Hepatocyte (in vitro differentiated cells): ENCODE data around the gene P3H3. TPM values are rescaled to one million over a fixed set of nuclear protein-coding genes. Genes with fewer than 3 reads are reported as not detected.

ENCODE experiments used
- DNase-seq: peaks from one replicate; pipeline ENCODE4 v3.0.0-alpha.2; 2016; ENCODE audit warnings: low spot score
- H2AFZ ChIP-seq: fragments of 200-600 bp; sonication (generic); 2 replicates; pipeline ENCODE4 v1.6.0; 2016; ENCODE audit warnings: antibody characterized with exemption, mild to moderate bottlenecking
- H3K27ac ChIP-seq: fragments of 200-600 bp; sonication (generic); 2 replicates; pipeline ENCODE4 v1.5.1; 2016; ENCODE audit warnings: mild to moderate bottlenecking
- H3K27me3 ChIP-seq: fragments of 200-600 bp; sonication (generic); 2 replicates; pipeline ENCODE4 v1.6.1; 2016
- H3K36me3 ChIP-seq: fragments of 200-600 bp; sonication (generic); replicated peaks from 2 replicates; pipeline ENCODE4 v1.5.1; 2016; ENCODE audit warnings: low read depth; ENCODE audit not compliant: insufficient read depth
- H3K4me1 ChIP-seq: fragments of 200-600 bp; sonication (generic); 2 replicates; pipeline ENCODE4 v1.5.1; 2016; ENCODE audit warnings: mild to moderate bottlenecking, moderate library complexity; ENCODE audit not compliant: insufficient read depth
- H3K4me2 ChIP-seq: fragments of 200-600 bp; sonication (generic); 2 replicates; pipeline ENCODE4 v1.6.0; 2016
- H3K4me3 ChIP-seq: fragments of 200-600 bp; sonication (generic); 2 replicates; pipeline ENCODE4 v1.5.1; 2016; ENCODE audit warnings: mild to moderate bottlenecking
- H3K79me2 ChIP-seq: fragments of 200-600 bp; sonication (generic); 2 replicates; pipeline ENCODE4 v1.6.0; 2017; ENCODE audit warnings: mild to moderate bottlenecking
- H3K9me2 ChIP-seq: fragments of 200-600 bp; sonication (generic); replicated peaks from 2 replicates; pipeline ENCODE4 v1.6.0; 2017; ENCODE audit warnings: mild to moderate bottlenecking; ENCODE audit not compliant: insufficient read depth
- H3K9me3 ChIP-seq: fragments of 200-600 bp; sonication (generic); 2 replicates; pipeline ENCODE4 v1.5.1; 2016; ENCODE audit warnings: low read depth, mild to moderate bottlenecking
- H4K20me1 ChIP-seq: fragments of 200-600 bp; sonication (generic); 2 replicates; pipeline ENCODE4 v1.6.0; 2016; ENCODE audit warnings: mild to moderate bottlenecking; ENCODE audit not compliant: insufficient read depth, poor library complexity, severe bottlenecking
- CTCF ChIP-seq: fragments of 200-600 bp; sonication (generic); IDR thresholded peaks from 2 replicates; pipeline ENCODE4 v1.5.1; 2016; ENCODE audit warnings: antibody characterized with exemption, mild to moderate bottlenecking; ENCODE audit not compliant: poor library complexity
- EZH2 ChIP-seq: fragments of 200-600 bp; sonication (generic); IDR thresholded peaks from 2 replicates; pipeline ENCODE4 v1.6.1; 2016; ENCODE audit warnings: antibody characterized with exemption, mild to moderate bottlenecking, borderline replicate concordance
- EZH2phosphoT487 ChIP-seq: fragments of 200-600 bp; sonication (generic); IDR thresholded peaks from one replicate; pipeline ENCODE4 v1.6.1; 2018; ENCODE audit warnings: antibody characterized with exemption, mild to moderate bottlenecking, low read depth, moderate library complexity; ENCODE audit not compliant: unreplicated experiment, severe bottlenecking
- WGBS: methylation state at CpG from one replicate; pipeline ENCODE4 v1.1.6; 2016; ENCODE audit warnings: low lambda C conversion rate; ENCODE audit errors: missing lambda C conversion rate; 5-methylcytosine and 5-hydroxymethylcytosine counted together
- polyA plus RNA-seq: library from polyadenylated mRNA; unstranded; fragments of >200 nt; fragmentation: Nextera tagmentation; extraction: Ambion mirVana; gene quantifications from 2 replicates; pipeline ENCODE4 v1.2.1, GENCODE V29; 2016
- total RNA-seq: library from RNA; depleted of rRNA; stranded (reverse); fragments of >200 nt; gene quantifications from 2 replicates; pipeline ENCODE4 v1.2.3, GENCODE V29; 2014

P3H3 gene
- total and polyA plus RNA-seq, 2 experiments from 2014 or later = 38.1 to 38.6 TPM

DNA sequence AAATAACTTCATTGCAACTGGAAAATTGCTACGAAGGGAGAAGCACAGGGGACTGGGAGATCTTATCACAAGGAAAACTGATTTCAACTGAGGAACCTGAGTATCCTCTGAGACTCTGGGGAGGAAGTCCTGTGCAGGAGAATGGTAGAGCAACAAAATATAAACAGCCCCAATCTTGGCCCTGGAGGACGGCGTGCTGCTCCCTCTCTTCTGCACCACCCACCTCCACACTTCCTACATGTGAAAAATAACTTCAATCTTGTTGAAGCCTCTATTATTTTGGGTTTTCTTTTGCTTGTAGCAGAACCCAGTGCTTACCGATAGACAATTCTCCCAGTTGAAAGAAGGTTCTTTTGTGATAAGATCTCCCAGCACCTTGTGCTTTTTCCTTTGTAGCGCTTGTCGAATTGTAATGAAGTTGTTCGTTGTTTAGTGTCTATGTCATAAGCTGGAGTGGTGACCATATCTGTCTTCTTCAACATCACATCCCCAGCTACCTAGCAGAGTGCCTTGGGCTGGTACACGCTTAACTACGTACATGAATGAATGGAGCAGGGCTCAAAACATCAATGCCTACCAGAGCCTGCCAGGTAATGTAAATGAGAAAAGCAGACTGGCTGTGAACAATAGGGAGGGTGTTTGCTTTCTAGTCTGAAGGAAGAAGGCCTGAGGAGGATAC, 41.7 kb upstream of the P3H3 start:
- H4K20me1 ChIP-seq = no peaks in the 10 kb centered on the region
- 62% methylated on average over 9 of the region's 9 CpGs for WGBS
- TF ChIP-seq EZH2 (no peak), CTCF (no peak), EZH2phosphoT487 (no peak)
- no peaks in the 10 kb centered on the region for H3K4me1 ChIP-seq
- H3K9me3 ChIP-seq = no peaks in the 10 kb centered on the region
- H3K27ac ChIP-seq = no peak overlapping the region
- H3K36me3 ChIP-seq = no peaks in the 10 kb centered on the region
- H3K79me2 ChIP-seq = no peaks in the 10 kb centered on the region
- DNase-seq = no peak
- H3K9me2 ChIP-seq = no peaks in the 10 kb centered on the region
- H3K4me2 ChIP-seq = no peak overlapping the region
- H2AFZ ChIP-seq = no peak overlapping the region
- no peak overlapping the region for H3K4me3 ChIP-seq
- no peaks in the 10 kb centered on the region for H3K27me3 ChIP-seq

GRCh38 chr12:6787309-6787708, 40.9 kb upstream of the P3H3 start:
- Histone ChIP-seq H3K9me2 (no peaks in the 10 kb centered on the region), H3K79me2 (no peaks in the 10 kb centered on the region), H3K27me3 (no peaks in the 10 kb centered on the region), H3K36me3 (no peaks in the 10 kb centered on the region), H4K20me1 (no peaks in the 10 kb centered on the region), H3K4me1 (peaks cover 2% of the 10 kb centered on the region), H3K9me3 (no peaks in the 10 kb centered on the region), H3K4me2 (no peak overlapping the region), H3K4me3 (no peak overlapping the region), H2AFZ (no peak overlapping the region), H3K27ac (no peak overlapping the region)
- WGBS = 95% methylated on average over 5 of the region's 5 CpGs
- no peak for DNase-seq
- TF ChIP-seq EZH2phosphoT487 (no peak), EZH2 (no peak), CTCF (no peak)

GRCh38 chr12:6788972-6789924, 39.0 kb upstream of the P3H3 start, which contains the start of gene CD4:
CD4 (plus strand) TSS chr12:6789528; CDS start chr12:6800139, 10,611 bp downstream.
- Histone ChIP-seq H2AFZ (no peak within 1 kb of the TSS), H3K4me1 (peaks cover 8% of the 10 kb centered on the region), H3K27me3 (no peaks in the 10 kb centered on the region), H3K9me3 (no peaks in the 10 kb centered on the region), H4K20me1 (no peaks in the 10 kb centered on the region), H3K4me3 (no peak within 1 kb of the TSS), H3K9me2 (no peaks in the 10 kb centered on the region), H3K4me2 (no peak within 1 kb of the TSS), H3K27ac (no peak within 1 kb of the TSS), H3K36me3 (no peaks in the 10 kb centered on the region), H3K79me2 (no peaks in the 10 kb centered on the region)
- no peak for DNase-seq
- no peak for TF ChIP-seq EZH2phosphoT487
- no peak for TF ChIP-seq CTCF
- no peak for TF ChIP-seq EZH2
- WGBS = 72% methylated on average over 18 of the region's 18 CpGs
